K562 (cell line): ENCODE measurements around the gene TIMP4. TPM values are rescaled to one million over a fixed set of nuclear protein-coding genes. Genes with fewer than 3 reads are reported as not detected.

Experiments used
- ATAC-seq: fragments of 200-7000 bp; cut with Tn5 transposase; 3 replicates; pipeline ENCODE4 v1.9.1; 2020; ENCODE audit warnings: moderate library complexity
- BruUV-seq: library from RNA; stranded (reverse); fragments of 400-500 nt; replicated peaks from 2 replicates; lab custom pipeline; 2021; lab: Mats Ljungman, UMichigan
- CTCF ChIA-PET: fragments of 300-600 bp; formaldehyde crosslinking; extraction: SDS; loops from one replicate; lab custom pipeline; 2021; ENCODE audit warnings: low intra/inter-chr PET ratio; lab: Yijun Ruan, JAX
- POLR2A ChIA-PET: fragments of 300-600, 350-650 bp; sonication (Branson Sonifier 250); formaldehyde crosslinking; extraction: SDS; loops from one replicate; lab custom pipeline; 2021; ENCODE audit warnings: antibody characterized with exemption, inconsistent platforms; lab: Yijun Ruan, JAX
- DNase-seq, 4 experiments: peaks; one replicate each; pipeline versions ENCODE4 v3.0.0 to v3.0.0-alpha.2; 2011 to 2018; ENCODE audit warnings: low spot score in 3 of 4, mixed read lengths in 3 of 4; ENCODE audit errors: extremely low read depth in 1 of 4
- FAIRE-seq: peaks from 2 replicates; lab custom pipeline; 2011; peaks lifted over from hg19 to GRCh38; lab: Jason Lieb, UNC
- H2AFZ ChIP-seq: 2 replicates; pipeline ENCODE4 v1.6.0; 2011; ENCODE audit warnings: low read depth, low read length, control low read depth, inconsistent platforms
- H3K27ac ChIP-seq: fragments of 200-600 bp; 3 replicates; pipeline ENCODE4 v1.8.0; 2011; ENCODE audit warnings: low read depth, mild to moderate bottlenecking, control low read depth, inconsistent platforms, low read length, moderate library complexity, mixed read lengths; ENCODE audit errors: extremely low read depth
- H3K27me3 ChIP-seq, 2 experiments: fragments of 300-600 bp in 1 of 2; 2 replicates in 1 of 2; 3 replicates in 1 of 2; pipeline versions ENCODE4 v1.6.0 to v1.8.0; 2011; ENCODE audit warnings: inconsistent platforms in 2 of 2, low read length in 2 of 2, mild to moderate bottlenecking in 1 of 2, mixed read lengths in 1 of 2, moderate library complexity in 1 of 2; ENCODE audit not compliant: control insufficient read depth in 2 of 2, insufficient read depth in 2 of 2
- H3K36me3 ChIP-seq: fragments of 300-600 bp; 3 replicates; pipeline ENCODE4 v1.8.0; 2011; ENCODE audit warnings: mild to moderate bottlenecking, low read length, inconsistent platforms; ENCODE audit not compliant: control insufficient read depth, insufficient read depth
- H3K4me1 ChIP-seq, 2 experiments: fragments of 200-600 bp in 1 of 2; replicated peaks in 1 of 2; 2 replicates in 1 of 2; 3 replicates in 1 of 2; pipeline versions ENCODE4 v1.5.1 to v1.8.0; 2011; ENCODE audit warnings: inconsistent platforms in 2 of 2, low read length in 2 of 2, mild to moderate bottlenecking in 1 of 2, mixed read lengths in 1 of 2, moderate library complexity in 1 of 2; ENCODE audit not compliant: control insufficient read depth in 2 of 2, insufficient read depth in 2 of 2
- H3K4me2 ChIP-seq: 2 replicates; pipeline ENCODE4 v1.6.1; 2011; ENCODE audit warnings: low read length, control low read depth, inconsistent platforms, mixed read lengths; ENCODE audit not compliant: insufficient read depth
- H3K4me3 ChIP-seq: fragments of 200-600 bp; sonication (generic), shearing (Covaris generic); 2 replicates; pipeline ENCODE4 v1.5.1; 2016; ENCODE audit warnings: control low read depth, inconsistent platforms
- H3K79me2 ChIP-seq: fragments of 200-600 bp; 3 replicates; pipeline ENCODE4 v1.8.0; 2011; ENCODE audit warnings: low read length, inconsistent platforms; ENCODE audit not compliant: control insufficient read depth, insufficient read depth
- H3K9ac ChIP-seq, 2 experiments: 2 replicates each; pipeline versions ENCODE4 v1.6.0 to v1.6.1; 2011; ENCODE audit warnings: low read depth in 2 of 2, low read length in 2 of 2, control low read depth in 1 of 2, inconsistent platforms in 1 of 2, mild to moderate bottlenecking in 1 of 2, mixed read lengths in 1 of 2; ENCODE audit not compliant: insufficient read depth in 1 of 2
- H3K9me1 ChIP-seq: one replicate; pipeline ENCODE4 v1.6.0; 2011; ENCODE audit warnings: inconsistent platforms, mild to moderate bottlenecking, low read length, moderate library complexity; ENCODE audit not compliant: control insufficient read depth, insufficient read depth
- H3K9me3 ChIP-seq: replicated peaks from 2 replicates; pipeline ENCODE4 v1.5.1; 2011; ENCODE audit warnings: low read depth, low read length, inconsistent platforms; ENCODE audit not compliant: control insufficient read depth, insufficient read depth
- H4K20me1 ChIP-seq: replicated peaks from 2 replicates; pipeline ENCODE4 v1.6.1; 2011; ENCODE audit warnings: low read length, inconsistent platforms, mixed read lengths; ENCODE audit not compliant: control insufficient read depth, insufficient read depth
- ATF7 ChIP-seq: fragments of 450-650 bp; IDR thresholded peaks from 2 replicates; pipeline ENCODE4 v1.7.1; 2014; ENCODE audit warnings: mild to moderate bottlenecking, moderate library complexity
- C11orf30 ChIP-seq: fragments of 450-650 bp; IDR thresholded peaks from 2 replicates; pipeline ENCODE4 v1.6.1; 2016; ENCODE audit warnings: low read depth, mild to moderate bottlenecking
- FOS ChIP-seq: IDR thresholded peaks from 3 replicates; pipeline ENCODE4 v1.6.1; 2011; ENCODE audit not compliant: insufficient read length; ENCODE audit errors: extremely low read depth
- HSF4 ChIP-seq: fragments of 250-450 bp; sonication (Bioruptor Pico); IDR thresholded peaks from 2 replicates; pipeline ENCODE4 v2.1.2; 2022; ENCODE audit warnings: mild to moderate bottlenecking, moderate library complexity, borderline replicate concordance
- MEIS2 ChIP-seq: fragments of 450-650 bp; IDR thresholded peaks from 2 replicates; pipeline ENCODE4 v1.6.1; 2014; ENCODE audit warnings: mild to moderate bottlenecking; ENCODE audit not compliant: partially characterized antibody
- POLR3G ChIP-seq: IDR thresholded peaks from 2 replicates; pipeline ENCODE4 v1.6.1; 2011; ENCODE audit not compliant: insufficient read length, insufficient replicate concordance; ENCODE audit errors: extremely low read depth
- PYGO2 ChIP-seq: fragments of 450-650 bp; IDR thresholded peaks from 2 replicates; pipeline ENCODE4 v1.6.1; 2016; ENCODE audit warnings: mild to moderate bottlenecking, missing genetic modification characterization, moderate library complexity, missing compliant biosample characterization
- SMARCA5 ChIP-seq: fragments of 450-650 bp; IDR thresholded peaks from 2 replicates; pipeline ENCODE4 v1.6.1; 2016
- SRSF9 ChIP-seq: fragments of 200-400 bp; formaldehyde crosslinking; IDR thresholded peaks from 2 replicates; pipeline ENCODE4 v1.6.1; 2017; ENCODE audit warnings: low read depth, low read length, borderline replicate concordance
- TEAD1 ChIP-seq, 2 experiments: fragments of 450-650 bp in 1 of 2; sonication (generic) in 1 of 2; formaldehyde crosslinking; IDR thresholded peaks; 2 replicates each; pipeline versions ENCODE4 v1.4.0 to v1.8.0; 2020 to 2022; ENCODE audit warnings: mild to moderate bottlenecking in 2 of 2, missing genetic modification reagents in 1 of 2
- ZNF232 ChIP-seq: sonication (generic); formaldehyde crosslinking; IDR thresholded peaks from 2 replicates; pipeline ENCODE4 v1.8.0; 2022; ENCODE audit warnings: mild to moderate bottlenecking, missing genetic modification reagents
- ZNF311 ChIP-seq: fragments of 250-450 bp; sonication (Bioruptor Pico); IDR thresholded peaks from 2 replicates; pipeline ENCODE4 v1.4.0; 2020; ENCODE audit warnings: mild to moderate bottlenecking, moderate library complexity
- ZNF354B ChIP-seq: fragments of 250-450 bp; sonication (Bioruptor Pico); IDR thresholded peaks from 2 replicates; pipeline ENCODE4 v1.4.0; 2020
- ZNF764 ChIP-seq: fragments of 250-450 bp; sonication (Bioruptor Pico); IDR thresholded peaks from 2 replicates; pipeline ENCODE4 v1.4.0; 2020; ENCODE audit warnings: low read depth, mild to moderate bottlenecking, moderate library complexity
- ZSCAN32 ChIP-seq: fragments of 450-650 bp; formaldehyde crosslinking; IDR thresholded peaks from 2 replicates; pipeline ENCODE4 v1.4.0; 2020; ENCODE audit warnings: mild to moderate bottlenecking, moderate library complexity
- WGBS: fragments of 100-300 bp; shearing (Covaris generic); methylation state at CpG from one replicate; pipeline ENCODE4 v1.1.6; 2016; ENCODE audit warnings: low coverage, mixed read lengths; ENCODE audit not compliant: insufficient coverage; ENCODE audit errors: missing lambda C conversion rate; 5-methylcytosine and 5-hydroxymethylcytosine counted together
- in situ Hi-C: fragments of 300-500 bp; cut with MboI; formaldehyde crosslinking; loops from 4 replicates; pipeline ENCODE4 v1.15.0; 2018; ENCODE audit warnings: inconsistent platforms, mixed read lengths
- intact Hi-C: fragments of 100-400 bp; cut with micrococcal nuclease; formaldehyde crosslinking; loops from 2 replicates; pipeline ENCODE4 v1.14.2; 2022
- polyA plus RNA-seq, 8 experiments: library from polyadenylated mRNA; depleted of rRNA in 4 of 8; stranded (reverse) in 5 of 8; unstranded in 3 of 8; fragments of >200 nt; fragmentation: Nextera tagmentation in 2 of 8; fragmentation: Illumina TruSeq in 1 of 8; extraction: Ambion mirVana in 2 of 8; extraction: Trizol in 1 of 8; gene quantifications; 2 replicates each; pipeline versions ENCODE4 v1.2.1 to v1.2.3, GENCODE V29; 2011 to 2014; ENCODE audit warnings: inconsistent platforms in 1 of 8, missing spikeins in 1 of 8
- total RNA-seq, 7 experiments: library from RNA; depleted of rRNA in 6 of 7; stranded (reverse); fragments of >200 nt in 6 of 7; fragmentation: Illumina TruSeq in 2 of 7; extraction: Trizol in 2 of 7; gene quantifications; 2 replicates each; pipeline versions ENCODE4 v1.2.1 to v1.2.3, GENCODE V29; 2011 to 2021; ENCODE audit warnings: low replicate concordance in 1 of 7
- TF ChIP-seq, protein P1 (sequence below): sonication (generic); formaldehyde crosslinking; IDR thresholded peaks from 2 replicates; pipeline ENCODE4 v1.9.0; 2022; ENCODE audit warnings: mild to moderate bottlenecking, missing genetic modification reagents
- TF ChIP-seq, protein P2 (sequence below): fragments of 450-650 bp; formaldehyde crosslinking; IDR thresholded peaks from 2 replicates; pipeline ENCODE4 v1.4.0; 2020; ENCODE audit warnings: mild to moderate bottlenecking, mixed read lengths

TIMP4 gene
- total and polyA plus RNA-seq, 9 of the 15 experiments (the other 6 are each of a cell fraction or from before 2014, with no cell fraction given), result 0.03 to 0.07 TPM; not detected in 7

DNA sequence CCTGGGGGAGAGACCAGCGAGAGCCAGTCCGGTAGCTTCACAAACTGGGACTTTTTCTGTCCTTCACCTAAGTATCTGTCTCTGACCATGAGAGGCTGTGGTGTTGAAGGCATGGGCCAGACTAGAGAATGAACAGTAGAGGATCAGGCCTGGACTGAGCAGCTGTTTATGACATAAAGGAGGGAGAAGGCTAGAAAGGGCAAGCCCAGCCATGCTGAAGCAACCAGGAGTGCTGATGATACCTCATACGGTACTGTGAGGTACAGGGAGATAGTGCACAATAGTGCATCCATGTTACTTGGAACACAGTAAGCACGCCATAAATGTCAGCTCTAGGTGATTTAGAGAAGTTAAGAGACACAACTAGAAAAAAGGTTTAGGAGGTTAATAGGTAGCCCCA lies 22.6 kb upstream of the TIMP4 start:
- Histone ChIP-seq H4K20me1 (no peaks in the 10 kb centered on the region), H2AFZ (no peak overlapping the region), H3K36me3 (no peaks in the 10 kb centered on the region), H3K4me2 (no peak overlapping the region), H3K79me2 (no peaks in the 10 kb centered on the region), H3K9me1 (no peaks in the 10 kb centered on the region), H3K27me3 (peaks cover 0 to 17% of the 10 kb centered on the region in 2 experiments; a peak in 3 of 5 replicates), H3K27ac (no peak overlapping the region), H3K4me1 (peaks cover 0 to 4% of the 10 kb centered on the region in 2 experiments; a peak in 2 of 5 replicates), H3K4me3 (no peak overlapping the region), H3K9me3 (no peaks in the 10 kb centered on the region), H3K9ac (no peak overlapping the region)
- ATAC-seq (no peak), DNase-seq (no peak), FAIRE-seq (no peak)
- 5% methylated on average over 4 of the region's 4 CpGs for WGBS
- TF ChIP-seq ZNF311 (no peak), HSF4 (CRISPR knock-in tag) (no peak), FOS (no peak), MEIS2 (no peak), ZNF232 (no peak), SMARCA5 (no peak), ZNF764 (CRISPR knock-in tag) (no peak)
- POLR2A ChIA-PET, result interaction anchor here (1.6 kb wide), 1 partner anchor 11 kb away, joined by 6 read pairs; no protein-coding TSS in a partner anchor
- in situ Hi-C loops, result no loop called here
- CTCF ChIA-PET, result no interaction called here
- BruUV-seq, result no TSS peak
- intact Hi-C loops, result no loop called here

DNA sequence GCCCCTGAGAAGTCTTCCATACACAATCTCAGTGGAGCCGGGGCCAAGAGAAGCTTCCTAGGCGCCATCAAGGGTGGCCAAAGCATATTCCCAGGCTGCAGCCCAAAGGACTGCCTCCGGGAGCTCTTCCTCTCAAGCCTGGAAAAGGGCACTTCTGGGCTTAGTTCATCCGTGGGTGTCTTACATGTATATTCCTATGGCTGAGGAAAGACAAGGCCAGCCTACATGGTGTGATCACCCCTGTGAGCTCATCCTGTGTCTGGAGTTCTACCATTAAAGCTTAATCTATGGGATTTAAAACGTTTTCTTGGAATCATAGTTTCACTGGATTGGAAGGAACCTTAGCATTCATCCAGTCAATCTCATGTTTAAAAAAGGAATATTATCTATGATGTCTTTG lies 21.9 kb upstream of the TIMP4 start:
- no peak overlapping the region for H2AFZ ChIP-seq
- ATAC-seq, result no peak
- H4K20me1 ChIP-seq, result no peaks in the 10 kb centered on the region
- BruUV-seq, result no TSS peak
- peaks cover 0 to 4% of the 10 kb centered on the region in 2 experiments; a peak in 2 of 5 replicates for H3K4me1 ChIP-seq
- H3K36me3 ChIP-seq, result no peaks in the 10 kb centered on the region
- H3K9me3 ChIP-seq, result no peaks in the 10 kb centered on the region
- WGBS, result 5% methylated on average over 5 of the region's 5 CpGs
- DNase-seq, result no peak
- ChIA-PET POLR2A (interaction anchor here (0.7 to 1.6 kb wide), 2 partner anchors 10 kb away, joined by 4 to 6 read pairs; no protein-coding TSS in a partner anchor), CTCF (no interaction called here)
- no peak overlapping the region for H3K27ac ChIP-seq
- intact Hi-C loops, result no loop called here
- in situ Hi-C loops, result no loop called here
- no peaks in the 10 kb centered on the region for H3K79me2 ChIP-seq
- no peak overlapping the region for H3K9ac ChIP-seq
- no peak overlapping the region for H3K4me2 ChIP-seq
- H3K27me3 ChIP-seq, result peaks cover 0 to 15% of the 10 kb centered on the region in 2 experiments; a peak in 3 of 5 replicates
- no peaks in the 10 kb centered on the region for H3K9me1 ChIP-seq
- H3K4me3 ChIP-seq, result no peak overlapping the region
- no peak for FAIRE-seq
- TF ChIP-seq ZSCAN32 (CRISPR knock-in tag) (no peak), PYGO2 (no peak), ZNF354B (CRISPR knock-in tag) (no peak), POLR3G (no peak), TEAD1 (CRISPR knock-in tag; IDR thresholded peaks at IDR 0.05) (no peak), ATF7 (no peak), SRSF9 (no peak), ZNF764 (CRISPR knock-in tag) (no peak), C11orf30 (no peak)
- TF ChIP-seq, protein P1, sequence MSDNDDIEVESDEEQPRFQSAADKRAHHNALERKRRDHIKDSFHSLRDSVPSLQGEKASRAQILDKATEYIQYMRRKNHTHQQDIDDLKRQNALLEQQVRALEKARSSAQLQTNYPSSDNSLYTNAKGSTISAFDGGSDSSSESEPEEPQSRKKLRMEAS (CRISPR knock-in tag), result no peak
- TF ChIP-seq, protein P2, sequence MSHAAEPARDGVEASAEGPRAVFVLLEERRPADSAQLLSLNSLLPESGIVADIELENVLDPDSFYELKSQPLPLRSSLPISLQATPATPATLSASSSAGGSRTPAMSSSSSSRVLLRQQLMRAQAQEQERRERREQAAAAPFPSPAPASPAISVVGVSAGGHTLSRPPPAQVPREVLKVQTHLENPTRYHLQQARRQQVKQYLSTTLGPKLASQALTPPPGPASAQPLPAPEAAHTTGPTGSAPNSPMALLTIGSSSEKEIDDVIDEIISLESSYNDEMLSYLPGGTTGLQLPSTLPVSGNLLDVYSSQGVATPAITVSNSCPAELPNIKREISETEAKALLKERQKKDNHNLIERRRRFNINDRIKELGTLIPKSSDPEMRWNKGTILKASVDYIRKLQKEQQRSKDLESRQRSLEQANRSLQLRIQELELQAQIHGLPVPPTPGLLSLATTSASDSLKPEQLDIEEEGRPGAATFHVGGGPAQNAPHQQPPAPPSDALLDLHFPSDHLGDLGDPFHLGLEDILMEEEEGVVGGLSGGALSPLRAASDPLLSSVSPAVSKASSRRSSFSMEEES, result no peak
